Aorta (tissue), 5 donors: ENCODE measurements around the gene CWC27. TPM values are rescaled to one million over a fixed set of nuclear protein-coding genes. Genes with fewer than 3 reads are reported as not detected.

Source experiments
- ATAC-seq: fragments of 200-7000 bp; cut with Tn5 transposase; one replicate; pipeline ENCODE4 v1.9.1; 2022; ENCODE audit warnings: moderate library complexity; ENCODE audit not compliant: low FRiP score
- DNase-seq, 2 donors: peaks; one replicate each; pipeline ENCODE4 v3.0.0-alpha.2; 2020
- H3K27ac ChIP-seq, 2 donors: one replicate each; pipeline ENCODE4 v1.5.1; 2013; ENCODE audit warnings: low read length in 2 of 2, mild to moderate bottlenecking in 2 of 2, moderate library complexity in 2 of 2, control low read depth in 1 of 2, inconsistent platforms in 1 of 2, low read depth in 1 of 2
- H3K27me3 ChIP-seq, 2 donors: one replicate each; pipeline ENCODE4 v1.6.1; 2013; ENCODE audit warnings: control low read depth in 1 of 2, low read length in 1 of 2, mild to moderate bottlenecking in 1 of 2, moderate library complexity in 1 of 2; ENCODE audit not compliant: insufficient read depth in 2 of 2, control insufficient read depth in 1 of 2
- H3K36me3 ChIP-seq, 2 donors: one replicate each; pipeline ENCODE4 v1.6.1; 2013; ENCODE audit warnings: control low read depth in 1 of 2, low read length in 1 of 2, mild to moderate bottlenecking in 1 of 2; ENCODE audit not compliant: insufficient read depth in 2 of 2, control insufficient read depth in 1 of 2
- H3K4me1 ChIP-seq, 2 donors: one replicate each; pipeline ENCODE4 v1.6.1; 2013; ENCODE audit warnings: low read length in 2 of 2, control low read depth in 1 of 2, mild to moderate bottlenecking in 1 of 2, moderate library complexity in 1 of 2; ENCODE audit not compliant: insufficient read depth in 2 of 2, control insufficient read depth in 1 of 2
- H3K4me3 ChIP-seq, 2 donors: one replicate each; pipeline ENCODE4 v1.5.1; 2013; ENCODE audit warnings: low read length in 2 of 2, control low read depth in 1 of 2, mild to moderate bottlenecking in 1 of 2
- H3K9me3 ChIP-seq: one replicate; pipeline ENCODE4 v1.6.1; 2013; ENCODE audit warnings: mild to moderate bottlenecking, low read length; ENCODE audit not compliant: control insufficient read depth
- WGBS, 2 donors: extraction: QIAGEN DNeasy Blood & Tissue Kit; methylation state at CpG; one replicate each; pipeline ENCODE4 v1.1.7; 2013; 5-methylcytosine and 5-hydroxymethylcytosine counted together
- intact Hi-C, 2 donors: fragments of 100-400 bp; cut with DNase I; formaldehyde crosslinking; loops; one replicate each; pipeline versions ENCODE4 v1.14.2 to v1.15.0; 2022
- polyA plus RNA-seq, 2 donors: library from polyadenylated mRNA; stranded (reverse); fragments of 200-250 nt; gene quantifications; one replicate each; pipeline ENCODE4 v1.2.3, GENCODE V29; 2013
- total RNA-seq, 2 donors: library from RNA; stranded (reverse); fragmentation: NEBNext Ultra II Directional; extraction: Animal tissue kit (Norgen Biotek cat#: 25700); gene quantifications; one replicate each; pipeline ENCODE4 v1.2.1, GENCODE V29; 2021
- donor health status: healthy with polysubstance abuse.
- donor health status: Bipolar disorder and iron deficiency.
- donor health status: DM: no; HTN: no; CAD: no.
- donor health status: DM: no; HTN: no; CAD: no.
- donor health status: DM: yes; HTN: yes; CAD: no.

The CWC27 gene
- total and polyA plus RNA-seq, 4 donors = 12.9 to 20.7 (median 17.6) TPM

DNA sequence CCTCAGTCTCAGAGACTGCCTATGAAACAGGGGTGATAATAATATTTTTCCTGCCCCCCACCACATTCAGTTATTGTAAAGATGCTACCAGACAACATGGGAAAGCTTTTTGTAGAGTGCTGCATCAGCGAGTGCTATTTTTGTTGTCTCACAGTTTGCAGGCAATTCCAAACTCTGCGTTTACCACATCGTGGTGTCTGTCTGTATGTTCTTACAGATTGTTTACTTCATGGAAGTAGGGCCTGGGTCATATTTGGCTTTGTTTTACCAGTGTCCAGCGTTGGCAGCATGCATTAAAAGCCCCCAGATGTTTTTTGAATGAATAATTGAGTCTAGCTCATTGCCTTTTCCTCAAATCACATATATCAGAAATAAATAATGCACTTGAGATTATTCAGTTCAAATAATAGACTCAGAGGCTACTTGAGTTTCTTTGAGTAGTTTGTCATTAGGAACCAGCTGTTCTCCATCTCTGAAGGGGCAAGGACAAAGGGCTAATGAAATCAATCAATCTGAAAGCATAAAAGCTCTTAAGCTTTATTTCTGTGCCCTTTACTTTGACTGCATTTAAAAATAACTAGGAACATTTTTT, 243.7 kb downstream of the CWC27 start:
- intact Hi-C loops = no loop called here
- 62% methylated on average over 4 of the region's 4 CpGs for WGBS, 2 donors
- ATAC-seq = no peak
- DNase-seq = no peak
- Histone ChIP-seq H3K27ac (no peak overlapping the region), H3K27me3 (peaks cover 0 to 1% of the 10 kb centered on the region in 2 donors), H3K4me3 (no peak overlapping the region), H3K36me3 (no peaks in the 10 kb centered on the region), H3K9me3 (no peaks in the 10 kb centered on the region), H3K4me1 (no peaks in the 10 kb centered on the region)

DNA sequence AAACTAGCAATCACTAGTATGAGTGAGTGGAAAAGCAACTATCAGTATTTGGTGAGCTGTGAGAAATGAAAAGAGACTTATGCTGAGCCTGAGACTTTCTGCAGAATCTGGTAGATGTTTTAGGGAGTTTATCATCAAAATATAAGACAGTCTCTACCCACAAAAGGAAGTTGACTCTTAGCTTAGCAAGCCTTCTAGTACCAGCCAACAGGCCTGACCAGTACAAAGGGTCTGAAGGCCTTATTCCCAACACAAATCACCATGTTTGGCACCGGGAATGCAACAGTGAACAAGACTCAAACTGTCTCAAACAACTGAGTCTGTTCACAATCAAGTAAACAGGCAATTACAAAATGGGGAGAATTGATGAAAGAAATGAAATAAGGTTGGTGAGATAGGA, 244.4 kb downstream of the CWC27 start:
- Histone ChIP-seq H3K36me3 (no peaks in the 10 kb centered on the region), H3K27ac (no peak overlapping the region), H3K4me1 (no peaks in the 10 kb centered on the region), H3K27me3 (peaks cover 0 to 1% of the 10 kb centered on the region in 2 donors), H3K9me3 (no peaks in the 10 kb centered on the region), H3K4me3 (no peak overlapping the region)
- 89 to 92% methylated on average over 1 of the region's 1 CpG for WGBS, 2 donors
- DNase-seq (no peak), ATAC-seq (no peak)
- intact Hi-C loops = no loop called here

DNA sequence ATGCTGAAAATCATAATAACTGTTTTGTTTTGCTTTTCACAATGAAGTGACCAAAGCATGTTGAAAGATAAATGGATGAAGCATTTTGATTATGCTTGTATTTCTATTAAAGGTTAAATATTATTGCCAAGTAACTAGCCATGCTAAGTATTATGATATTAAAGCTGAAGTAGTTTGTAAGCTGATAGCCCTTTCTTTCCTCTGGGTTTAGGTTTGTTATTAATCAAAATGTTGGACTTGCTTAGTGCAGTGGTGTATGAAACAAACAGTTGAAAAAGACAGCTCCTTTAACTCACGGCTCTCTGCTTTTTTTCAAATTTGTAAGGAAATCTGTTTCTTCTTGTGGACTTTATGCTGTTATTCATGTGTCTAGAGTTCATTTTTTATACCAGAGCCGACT, 246.0 kb downstream of the CWC27 start:
- Histone ChIP-seq H3K27me3 (peaks cover 0 to 1% of the 10 kb centered on the region in 2 donors), H3K4me1 (no peaks in the 10 kb centered on the region), H3K36me3 (no peaks in the 10 kb centered on the region), H3K27ac (no peak overlapping the region), H3K4me3 (no peak overlapping the region), H3K9me3 (no peaks in the 10 kb centered on the region)
- DNase-seq (no peak), ATAC-seq (no peak)
- intact Hi-C loops = no loop called here
- 19 to 30% methylated on average over 2 of the region's 2 CpGs for WGBS, 2 donors

DNA sequence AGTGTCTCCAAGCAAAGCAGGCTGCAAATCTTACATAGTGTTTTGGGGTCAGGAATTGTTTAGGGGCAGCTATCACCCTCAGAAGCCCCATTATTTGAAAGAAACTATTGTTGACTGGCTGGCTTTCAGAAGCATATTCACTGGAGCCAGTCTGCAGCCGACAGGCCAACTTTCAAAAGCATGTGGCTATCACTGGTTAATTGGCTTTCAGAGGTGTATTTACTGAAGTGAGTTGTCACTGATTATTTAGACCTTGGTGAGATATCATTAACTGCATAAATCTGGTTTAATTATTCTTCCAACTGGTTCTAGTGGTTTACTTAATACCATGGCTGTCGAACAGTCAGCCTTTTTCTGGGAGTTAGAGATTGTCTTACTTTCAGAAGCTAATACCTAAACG, 247.0 kb downstream of the CWC27 start:
- intact Hi-C loops = no loop called here
- no peak for DNase-seq
- no peaks in the 10 kb centered on the region for H3K4me1 ChIP-seq
- 94 to 97% methylated on average over 3 of the region's 3 CpGs for WGBS, 2 donors
- H3K27ac ChIP-seq = no peak overlapping the region
- no peak for ATAC-seq
- H3K9me3 ChIP-seq = no peaks in the 10 kb centered on the region
- H3K36me3 ChIP-seq = no peaks in the 10 kb centered on the region
- no peak overlapping the region for H3K4me3 ChIP-seq
- peaks cover 0 to 1% of the 10 kb centered on the region in 2 donors for H3K27me3 ChIP-seq

DNA sequence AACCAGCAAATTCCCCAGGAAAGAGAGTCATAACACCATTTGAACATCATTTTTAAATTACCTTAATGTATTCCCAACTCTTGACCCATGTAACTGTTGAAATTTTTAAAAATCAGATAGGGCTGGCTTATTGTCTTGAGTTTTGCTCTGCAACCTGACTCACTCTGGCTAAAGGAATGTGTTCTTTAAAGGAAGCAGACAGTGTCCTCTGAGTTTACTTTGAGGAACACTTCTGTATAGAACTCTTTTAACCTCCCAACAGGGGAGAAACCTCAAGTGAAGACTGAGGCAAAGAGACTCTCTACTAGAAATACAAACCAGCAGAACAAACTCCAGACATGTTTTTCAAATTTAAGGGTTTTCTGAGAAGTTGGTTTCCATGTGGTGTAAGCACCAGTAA, 248.9 kb downstream of the CWC27 start:
- intact Hi-C loops = no loop called here
- ATAC-seq = no peak
- no peaks in the 10 kb centered on the region for H3K4me1 ChIP-seq
- no peaks in the 10 kb centered on the region for H3K36me3 ChIP-seq
- no peak overlapping the region for H3K4me3 ChIP-seq
- no peak overlapping the region for H3K27ac ChIP-seq
- DNase-seq = no peak
- peaks cover 0 to 1% of the 10 kb centered on the region in 2 donors for H3K27me3 ChIP-seq
- no peaks in the 10 kb centered on the region for H3K9me3 ChIP-seq

DNA sequence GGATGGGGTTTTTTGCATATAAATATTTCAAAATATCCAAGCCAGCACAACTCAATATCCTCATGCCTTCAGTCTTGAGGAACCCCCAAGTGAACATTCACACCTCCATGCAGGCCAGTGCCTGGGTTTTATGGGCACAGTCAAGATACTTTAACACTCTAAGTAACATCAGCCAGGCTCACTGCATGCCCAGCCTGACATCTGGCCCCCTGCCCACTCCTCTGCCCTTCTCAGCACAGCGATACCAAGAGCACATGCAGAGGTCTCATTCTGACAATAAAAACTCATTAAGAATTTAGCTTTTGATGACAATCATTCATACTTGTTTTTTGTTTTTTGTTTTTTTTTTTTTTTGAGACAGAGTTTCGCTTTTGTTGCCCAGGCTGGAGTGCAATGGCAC, 250.0 kb downstream of the CWC27 start:
- intact Hi-C loops = no loop called here
- no peaks in the 10 kb centered on the region for H3K4me1 ChIP-seq
- H3K9me3 ChIP-seq = no peaks in the 10 kb centered on the region
- H3K27ac ChIP-seq = no peak overlapping the region
- ATAC-seq = no peak
- H3K36me3 ChIP-seq = no peaks in the 10 kb centered on the region
- WGBS, 2 donors = 94 to 100% methylated on average over 2 of the region's 2 CpGs
- DNase-seq = no peak
- H3K27me3 ChIP-seq = peaks cover 0 to 1% of the 10 kb centered on the region in 2 donors
- H3K4me3 ChIP-seq = no peak overlapping the region

DNA sequence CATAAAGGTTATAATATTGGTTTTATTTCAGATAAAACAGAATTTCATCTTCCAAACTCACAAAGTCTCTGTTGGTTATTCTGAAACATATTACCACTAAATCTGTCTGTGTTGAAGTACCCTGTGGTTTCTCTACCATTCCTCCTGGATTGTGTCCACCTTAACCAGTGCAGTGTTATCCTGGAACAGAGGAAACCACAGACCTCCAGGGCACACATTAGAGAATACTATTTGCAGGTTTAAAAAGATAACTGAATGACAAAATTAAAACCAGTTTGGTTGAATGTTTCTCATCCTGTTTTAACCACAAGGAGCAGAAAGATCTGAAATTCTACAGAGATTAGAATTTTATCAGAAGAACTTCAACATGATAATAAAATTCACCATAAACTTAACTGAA, 251.8 kb downstream of the CWC27 start:
- no peaks in the 10 kb centered on the region for H3K36me3 ChIP-seq
- no peaks in the 10 kb centered on the region for H3K9me3 ChIP-seq
- H3K27ac ChIP-seq = no peak overlapping the region
- intact Hi-C loops = loop anchor here in 1 of 2 donors (10.0 kb wide), 1 partner anchor 46 kb away; no protein-coding TSS in a partner anchor
- no peak for DNase-seq
- no peak for ATAC-seq
- no peaks in the 10 kb centered on the region for H3K4me1 ChIP-seq
- no peak overlapping the region for H3K4me3 ChIP-seq
- H3K27me3 ChIP-seq = peaks cover 0 to 1% of the 10 kb centered on the region in 2 donors

DNA sequence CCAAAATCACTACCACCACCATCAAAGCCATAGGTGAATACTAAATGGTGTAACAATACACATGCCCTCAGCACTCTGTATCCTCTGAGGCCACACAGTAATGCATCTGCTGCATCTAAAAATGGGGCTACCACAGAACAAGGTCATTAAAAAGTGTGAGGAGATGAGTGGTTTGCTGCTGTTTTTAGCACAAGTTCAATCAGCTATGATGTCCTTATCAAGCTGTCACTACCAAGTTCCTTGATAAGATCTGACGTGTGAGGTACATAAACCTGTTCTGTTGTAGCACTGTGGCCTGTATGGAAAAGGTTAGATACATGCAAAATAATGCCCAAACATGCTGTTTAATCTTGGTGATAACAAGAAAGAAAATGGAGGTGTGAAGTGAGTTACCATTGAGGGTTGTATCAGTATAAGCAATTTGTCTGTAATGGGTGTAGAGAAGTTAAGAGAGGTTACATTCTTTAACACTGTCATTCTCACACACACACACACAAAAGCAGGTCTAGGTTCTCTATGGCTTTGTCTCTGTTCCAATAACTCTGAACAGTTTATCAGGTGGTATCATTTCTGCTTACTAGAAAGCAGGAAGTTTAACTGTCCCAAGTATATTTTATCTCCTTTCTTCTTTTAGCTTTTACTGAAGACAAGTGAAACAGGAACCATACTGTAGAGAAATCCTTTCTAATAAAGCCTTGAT, 252.9 kb downstream of the CWC27 start:
- ATAC-seq (no peak), DNase-seq (no peak)
- intact Hi-C loops = loop anchor here in 1 of 2 donors (10.0 kb wide), 1 partner anchor 47 kb away; no protein-coding TSS in a partner anchor
- H3K4me1 ChIP-seq = no peaks in the 10 kb centered on the region
- peaks cover 0 to 1% of the 10 kb centered on the region in 2 donors for H3K27me3 ChIP-seq
- no peaks in the 10 kb centered on the region for H3K36me3 ChIP-seq
- H3K27ac ChIP-seq = no peak overlapping the region
- 77 to 81% methylated on average over 1 of the region's 1 CpG for WGBS, 2 donors
- no peak overlapping the region for H3K4me3 ChIP-seq
- no peaks in the 10 kb centered on the region for H3K9me3 ChIP-seq

DNA sequence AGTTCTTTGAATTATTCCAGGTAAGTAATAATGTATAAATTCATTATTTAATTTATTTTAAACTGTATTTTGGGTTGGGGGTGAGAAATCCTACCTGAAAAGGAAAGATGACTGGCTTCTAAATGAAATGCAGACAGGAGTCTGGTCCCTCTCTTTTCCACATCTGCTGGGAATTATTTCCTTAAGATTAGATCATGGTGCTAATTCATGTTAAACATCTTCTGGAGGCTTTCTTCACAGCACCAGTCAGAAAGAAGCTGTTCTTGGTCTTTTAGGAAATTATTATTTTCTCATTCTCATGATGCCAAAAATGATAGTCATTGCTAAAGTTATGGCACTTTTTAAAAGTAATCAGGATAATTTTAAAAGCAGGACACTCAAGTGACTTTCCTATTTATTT, 254.2 kb downstream of the CWC27 start:
- intact Hi-C loops = loop anchor here in 1 of 2 donors (10.0 kb wide), 1 partner anchor 48 kb away; no protein-coding TSS in a partner anchor
- ATAC-seq = no peak
- H3K27ac ChIP-seq = no peak overlapping the region

More for the DNA sequence above, 254.2 kb downstream of the CWC27 start:
- Histone ChIP-seq H3K36me3 (no peaks in the 10 kb centered on the region), H3K4me3 (no peak overlapping the region), H3K4me1 (no peaks in the 10 kb centered on the region), H3K27me3 (no peaks in the 10 kb centered on the region), H3K9me3 (no peaks in the 10 kb centered on the region)
- no peak for DNase-seq
